Stimulated activated naive CD8-positive, alpha-beta T cell treated with anti-CD3 and anti-CD28 coated beads, Interleukin-15, amount 100 ng/mL, for 72 hours (primary cell): ENCODE data around the gene INTS1.

Experiments used
- ATAC-seq: fragments of 150-1000 bp; cut with Tn5 transposase; 2 replicates; pipeline ENCODE4 v1.10.0; 2021; ENCODE audit warnings: mild to moderate bottlenecking, moderate library complexity
- DNase-seq, 2 donors: peaks; one replicate each; pipeline ENCODE4 v3.0.0; 2021 to 2022
- H3K27ac Mint-ChIP-seq, 2 donors: one replicate each; pipeline ENCODE4 v1.8.0; 2022; ENCODE audit warnings: mild to moderate bottlenecking in 2 of 2, mixed read lengths in 2 of 2, moderate library complexity in 2 of 2
- H3K27me3 Mint-ChIP-seq: one replicate; pipeline ENCODE4 v1.8.0; 2022; ENCODE audit warnings: mixed read lengths
- H3K4me1 Mint-ChIP-seq: one replicate; pipeline ENCODE4 v1.8.0; 2022; ENCODE audit warnings: mild to moderate bottlenecking, mixed read lengths
- H3K4me3 Mint-ChIP-seq, 2 donors: one replicate each; pipeline ENCODE4 v1.8.0; 2022; ENCODE audit warnings: mild to moderate bottlenecking in 2 of 2, mixed read lengths in 2 of 2, moderate library complexity in 1 of 2
- H3K9me3 Mint-ChIP-seq, 2 donors: one replicate each; pipeline ENCODE4 v1.8.0; 2022; ENCODE audit warnings: mixed read lengths in 2 of 2

Gene INTS1

DNA sequence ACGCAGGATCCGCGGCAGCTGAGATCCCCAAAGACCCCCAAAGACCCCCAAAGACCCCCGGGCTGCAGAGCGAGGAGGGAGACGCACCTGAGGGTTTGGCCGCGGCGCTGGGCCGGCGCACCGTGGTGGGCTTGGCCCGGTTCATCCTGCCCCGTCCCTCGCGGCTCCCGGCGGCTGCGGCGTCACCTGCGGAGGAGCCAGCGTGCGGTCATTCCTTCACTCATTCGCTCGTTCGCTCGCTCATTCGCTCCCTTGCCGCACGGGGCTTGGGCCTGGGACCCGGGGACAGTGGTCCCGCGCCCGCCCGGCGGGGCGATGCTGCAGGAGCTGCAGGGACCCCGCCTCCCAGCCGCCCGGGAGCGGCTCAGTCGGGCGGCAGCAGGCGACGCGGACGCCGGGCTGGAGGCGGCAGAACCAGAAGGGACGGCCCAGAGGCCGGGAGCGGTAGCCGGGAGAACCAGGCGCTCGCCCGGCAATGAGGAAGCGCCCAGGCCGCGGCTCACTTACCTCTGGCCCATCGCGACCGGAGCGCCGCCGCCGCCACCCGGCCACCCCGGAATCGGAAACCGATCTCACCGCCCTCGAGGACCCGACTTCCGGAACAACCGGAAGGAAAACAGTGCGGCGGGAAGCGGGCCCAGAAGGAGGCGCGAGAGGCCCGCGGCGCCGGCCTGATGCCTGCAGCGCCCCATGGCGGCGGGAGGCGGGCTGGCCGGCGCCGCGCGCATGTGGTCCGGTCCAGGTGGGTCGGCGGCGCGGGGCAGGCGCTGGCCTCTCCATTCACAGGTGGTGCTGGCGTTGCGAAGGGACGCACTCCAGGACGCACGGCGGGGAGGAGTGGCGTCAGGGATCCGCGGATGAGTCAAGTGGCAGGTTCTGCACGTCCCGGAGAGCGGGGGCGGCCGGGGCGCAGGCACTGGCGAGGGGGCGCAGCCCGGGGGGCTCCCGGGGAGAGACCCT is at the start of gene INTS1:
TSS of gene INTS1 (minus strand) at position 574 of the 960 bp plus-strand sequence. CDS start at position 145, 429 bp downstream.
- ATAC-seq (peak; percentile 93), DNase-seq (peak; percentile 91 to 92)
- Mint-ChIP-seq H3K4me3 (peak within 1 kb of the TSS; percentile 94 to 96), H3K9me3 (no peaks in the 10 kb centered on the region), H3K4me1 (peaks cover 62% of the 10 kb centered on the region), H3K27me3 (no peaks in the 10 kb centered on the region), H3K27ac (peak within 1 kb of the TSS; percentile 93 to 96)

DNA sequence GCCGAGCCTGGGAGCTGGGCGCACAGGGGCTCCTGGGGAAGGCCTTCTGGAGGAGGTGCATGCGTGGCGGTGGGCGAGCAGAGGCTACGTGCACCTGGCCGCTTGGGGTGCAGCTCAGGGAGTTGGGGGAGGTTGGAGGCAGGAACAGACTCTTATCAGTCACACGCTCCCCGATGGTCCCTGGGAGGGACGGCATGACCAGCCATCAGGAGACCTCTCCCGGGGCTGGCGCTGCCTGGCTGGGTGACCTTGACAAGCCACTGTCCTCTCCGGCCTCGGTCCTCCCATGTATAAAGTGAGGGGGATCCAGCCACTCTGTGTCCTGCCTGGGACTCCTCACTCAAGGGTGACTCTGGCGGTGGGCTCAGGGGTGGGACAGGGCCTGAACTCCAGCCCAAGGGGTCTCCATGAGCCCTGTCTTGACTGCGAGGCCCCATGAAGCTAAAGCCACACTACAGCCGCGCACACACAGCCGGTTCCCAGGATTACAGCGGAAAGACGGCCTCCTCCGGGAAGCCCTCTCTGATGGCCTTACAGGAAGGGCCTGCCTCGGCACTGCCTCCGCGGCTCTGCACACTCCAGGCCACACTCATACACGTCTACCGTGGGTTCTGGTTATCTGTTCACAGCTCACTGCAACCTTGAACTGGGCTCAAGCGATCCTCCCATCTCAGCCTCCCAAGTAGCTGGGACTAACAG is 49.5 kb upstream of the INTS1 start:
- no peaks in the 10 kb centered on the region for H3K9me3 Mint-ChIP-seq
- H3K4me1 Mint-ChIP-seq = peaks cover 16% of the 10 kb centered on the region
- ATAC-seq (no peak), DNase-seq (no peak)
- H3K27me3 Mint-ChIP-seq = no peaks in the 10 kb centered on the region
- no peak overlapping the region for H3K27ac Mint-ChIP-seq
- H3K4me3 Mint-ChIP-seq = no peak overlapping the region

DNA sequence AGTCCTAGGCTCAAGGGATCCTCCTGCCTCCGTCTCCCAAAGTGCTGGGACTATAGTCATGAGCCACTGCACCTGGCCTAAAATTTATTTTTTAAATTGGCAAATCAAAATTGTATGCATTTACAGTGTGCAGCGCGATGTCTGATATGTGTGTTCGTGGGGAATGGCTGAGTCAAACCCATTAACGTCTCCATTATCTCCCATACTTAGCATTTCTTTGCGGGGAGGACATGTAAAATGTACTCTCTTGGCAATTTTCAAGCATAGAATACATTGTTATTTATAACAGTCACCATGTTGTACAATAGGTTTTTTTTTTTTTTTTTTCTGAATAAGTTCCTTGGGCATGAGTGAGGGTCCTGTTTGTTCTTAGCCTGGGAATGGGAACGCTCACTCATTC is 48.0 kb upstream of the INTS1 start:
- ATAC-seq (no peak), DNase-seq (no peak)
- H3K9me3 Mint-ChIP-seq = no peaks in the 10 kb centered on the region
- H3K27me3 Mint-ChIP-seq = no peaks in the 10 kb centered on the region
- no peak overlapping the region for H3K4me3 Mint-ChIP-seq
- no peak overlapping the region for H3K27ac Mint-ChIP-seq
- peaks cover 22% of the 10 kb centered on the region for H3K4me1 Mint-ChIP-seq

- ATAC-seq = peak; percentile 2
- H3K27me3 Mint-ChIP-seq = no peaks in the 10 kb centered on the region
- no peak overlapping the region for H3K27ac Mint-ChIP-seq
- H3K4me1 Mint-ChIP-seq = peaks cover 17% of the 10 kb centered on the region
- no peak for DNase-seq
- H3K9me3 Mint-ChIP-seq = no peaks in the 10 kb centered on the region
- H3K4me3 Mint-ChIP-seq = no peak overlapping the region
Observed at GRCh38 chr7:1550846-1551155, 46.6 kb upstream of the INTS1 start.

DNA sequence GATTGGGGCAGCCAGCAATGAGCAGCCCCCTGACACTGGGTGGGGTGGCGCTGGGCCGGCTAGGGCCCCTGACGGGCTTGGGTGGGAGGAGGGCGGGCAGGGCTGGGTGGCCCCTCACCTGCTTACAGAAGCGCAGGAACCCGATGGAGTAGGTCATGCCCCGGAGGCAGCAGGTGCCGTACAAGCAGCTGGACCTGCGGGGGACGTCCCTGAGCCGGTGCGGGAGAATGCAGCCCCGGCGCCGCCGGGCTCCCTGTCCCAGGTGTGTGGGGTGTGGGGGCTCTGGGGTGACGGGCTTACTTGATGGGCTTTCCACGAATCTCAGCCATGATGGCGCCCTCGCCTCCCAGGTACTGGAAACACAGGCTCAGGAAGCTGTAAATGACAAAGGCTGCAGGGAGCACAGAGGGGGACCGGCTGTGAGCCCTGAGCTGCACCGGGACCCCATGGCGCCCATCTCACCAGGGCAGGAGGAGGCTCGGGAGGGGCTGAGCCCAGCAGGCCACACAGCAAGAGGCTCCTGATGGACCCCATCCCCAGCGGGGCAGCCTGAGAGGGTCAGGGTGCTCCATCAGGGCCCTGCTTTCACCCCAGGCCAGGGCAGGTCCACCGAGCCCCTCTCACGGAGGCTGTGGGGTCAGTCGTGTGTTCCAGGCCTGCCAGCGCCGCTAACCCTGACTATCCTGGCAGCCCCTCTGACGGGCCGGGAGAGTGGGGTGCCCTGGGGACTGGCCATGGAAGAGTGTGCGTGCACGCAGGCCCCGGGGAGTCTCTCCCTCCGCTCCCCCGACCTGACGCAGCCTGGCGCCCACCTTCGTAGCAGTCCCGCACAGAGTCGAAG is 46.0 kb upstream of the INTS1 start:
- H3K27me3 Mint-ChIP-seq = no peaks in the 10 kb centered on the region
- DNase-seq (no peak), ATAC-seq (no peak)
- no peaks in the 10 kb centered on the region for H3K9me3 Mint-ChIP-seq
- no peak overlapping the region for H3K27ac Mint-ChIP-seq
- peaks cover 17% of the 10 kb centered on the region for H3K4me1 Mint-ChIP-seq
- no peak overlapping the region for H3K4me3 Mint-ChIP-seq

DNA sequence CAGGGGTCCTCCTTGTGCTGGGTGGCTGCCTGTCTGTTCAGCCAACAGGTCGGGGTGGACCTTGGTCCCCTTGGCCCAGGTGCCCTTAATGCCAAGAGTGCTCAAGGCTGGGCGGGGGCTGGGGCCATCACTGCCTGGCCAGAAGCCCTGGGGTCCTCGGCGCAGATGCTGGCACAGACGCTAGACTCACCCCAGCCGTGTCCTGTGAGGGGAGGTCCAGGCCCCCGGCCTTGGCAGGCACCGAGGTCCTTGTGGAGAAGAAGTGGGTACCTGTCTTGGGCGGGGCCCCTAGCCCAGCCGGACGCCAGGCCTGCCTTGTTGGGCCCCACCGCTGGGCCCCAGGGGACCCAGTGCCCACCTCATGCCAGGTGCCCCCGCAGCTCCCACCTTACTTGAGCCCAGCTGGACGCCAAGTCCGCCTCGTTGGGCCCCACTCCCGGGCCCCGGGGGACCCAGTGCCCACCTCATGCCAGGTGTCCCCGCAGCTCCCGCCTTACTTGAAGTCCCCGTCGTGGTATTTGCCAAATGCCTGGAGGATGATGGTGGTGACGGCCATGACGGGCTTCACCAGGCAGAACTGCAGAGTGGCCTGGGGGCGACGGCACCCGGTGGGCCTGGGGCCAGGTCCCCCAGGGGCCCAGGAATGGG is 45.3 kb upstream of the INTS1 start:
- no peak for ATAC-seq
- Mint-ChIP-seq H3K9me3 (no peaks in the 10 kb centered on the region), H3K4me1 (peaks cover 12% of the 10 kb centered on the region), H3K27me3 (no peaks in the 10 kb centered on the region), H3K4me3 (no peak overlapping the region), H3K27ac (no peak overlapping the region)
- no peak for DNase-seq

DNA sequence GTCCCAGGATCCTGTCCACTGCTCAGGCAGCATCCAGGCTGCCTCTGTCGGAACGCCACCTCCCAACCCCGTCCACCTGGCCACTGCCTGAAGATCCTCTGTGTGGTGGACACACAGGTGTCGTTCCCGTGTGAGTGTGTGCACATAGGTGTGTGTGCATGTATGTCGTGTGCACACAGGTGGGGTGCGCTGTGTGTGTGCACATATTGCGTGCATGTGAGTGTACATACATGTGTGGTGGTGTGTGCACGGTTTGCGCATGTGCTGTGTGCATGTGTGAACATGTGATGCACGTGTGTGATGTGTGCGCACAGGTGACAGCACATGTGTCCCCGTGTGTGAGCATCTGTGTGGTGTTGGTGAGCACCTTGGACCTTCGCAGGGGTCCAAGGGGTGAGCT is 44.8 kb upstream of the INTS1 start:
- Mint-ChIP-seq H3K4me3 (no peak overlapping the region), H3K27ac (peak overlapping the region in 1 of 2 donors; percentile 36), H3K9me3 (no peaks in the 10 kb centered on the region), H3K27me3 (no peaks in the 10 kb centered on the region), H3K4me1 (peaks cover 12% of the 10 kb centered on the region)
- DNase-seq = no peak
- no peak for ATAC-seq

- Mint-ChIP-seq H3K27ac (peak overlapping the region; percentile 78 to 92), H3K4me1 (peaks cover 12% of the 10 kb centered on the region), H3K27me3 (no peaks in the 10 kb centered on the region), H3K9me3 (no peaks in the 10 kb centered on the region), H3K4me3 (peak overlapping the region in 1 of 2 donors; percentile 27)
- ATAC-seq (peak; percentile 5), DNase-seq (no peak)
Observed at GRCh38 chr7:1548438-1548831, 44.2 kb upstream of the INTS1 start.

DNA sequence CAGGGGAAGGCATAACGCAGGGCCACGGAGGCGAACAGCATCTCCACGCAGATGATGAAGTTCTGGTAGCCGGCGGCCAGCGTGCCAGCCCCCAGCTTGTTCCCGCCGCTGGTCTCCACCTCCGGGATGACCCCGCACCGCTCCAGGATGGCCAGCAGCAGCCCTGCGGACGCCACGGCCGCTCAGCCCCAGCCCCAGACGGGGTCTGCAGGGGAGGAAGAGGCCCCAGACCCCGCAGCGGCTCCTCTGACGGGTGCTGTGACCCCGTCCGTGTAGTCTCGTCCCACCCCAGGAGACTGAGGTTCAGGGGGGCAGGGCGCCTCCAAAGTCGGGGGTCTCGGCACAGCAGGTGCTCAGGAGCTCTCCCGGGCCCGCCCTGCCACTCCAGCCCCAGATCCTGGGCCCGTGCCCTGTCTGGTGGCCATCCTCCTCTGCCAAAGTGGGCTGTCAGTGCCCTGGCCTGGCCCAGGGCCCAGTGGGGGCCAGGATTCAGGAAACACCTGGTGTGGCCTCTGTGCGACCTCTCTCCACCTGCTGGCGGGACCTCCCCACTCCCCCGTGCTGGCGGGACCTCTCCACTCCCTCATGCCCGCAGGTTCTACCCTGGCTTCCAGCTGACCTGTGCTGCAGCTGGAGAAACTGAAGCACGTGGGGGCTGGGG is 43.7 kb upstream of the INTS1 start:
- Mint-ChIP-seq H3K4me1 (peaks cover 12% of the 10 kb centered on the region), H3K9me3 (no peaks in the 10 kb centered on the region), H3K27me3 (no peaks in the 10 kb centered on the region), H3K27ac (peak overlapping the region; percentile 78 to 92), H3K4me3 (peak overlapping the region in 1 of 2 donors; percentile 27)
- ATAC-seq = no peak
- no peak for DNase-seq

GRCh38 chr7:1546909-1547776 is 43.0 kb upstream of the INTS1 start:
- no peaks in the 10 kb centered on the region for H3K9me3 Mint-ChIP-seq
- no peak overlapping the region for H3K4me3 Mint-ChIP-seq
- no peaks in the 10 kb centered on the region for H3K27me3 Mint-ChIP-seq
- peaks cover 12% of the 10 kb centered on the region for H3K4me1 Mint-ChIP-seq
- H3K27ac Mint-ChIP-seq = no peak overlapping the region
- no peak for DNase-seq
- no peak for ATAC-seq

GRCh38 chr7:1546274-1546908 is 42.2 kb upstream of the INTS1 start:
- DNase-seq = no peak
- H3K4me3 Mint-ChIP-seq = no peak overlapping the region
- ATAC-seq = no peak
- H3K27ac Mint-ChIP-seq = peak overlapping the region in 1 of 2 donors; percentile 92
- no peaks in the 10 kb centered on the region for H3K9me3 Mint-ChIP-seq
- peaks cover 12% of the 10 kb centered on the region for H3K4me1 Mint-ChIP-seq
- H3K27me3 Mint-ChIP-seq = no peaks in the 10 kb centered on the region

GRCh38 chr7:1545417-1546246 is 41.4 kb upstream of the INTS1 start:
- H3K4me3 Mint-ChIP-seq = no peak overlapping the region
- H3K4me1 Mint-ChIP-seq = peaks cover 12% of the 10 kb centered on the region
- ATAC-seq (peak; percentile 13), DNase-seq (no peak)
- no peak overlapping the region for H3K27ac Mint-ChIP-seq
- no peaks in the 10 kb centered on the region for H3K27me3 Mint-ChIP-seq
- H3K9me3 Mint-ChIP-seq = no peaks in the 10 kb centered on the region

DNA sequence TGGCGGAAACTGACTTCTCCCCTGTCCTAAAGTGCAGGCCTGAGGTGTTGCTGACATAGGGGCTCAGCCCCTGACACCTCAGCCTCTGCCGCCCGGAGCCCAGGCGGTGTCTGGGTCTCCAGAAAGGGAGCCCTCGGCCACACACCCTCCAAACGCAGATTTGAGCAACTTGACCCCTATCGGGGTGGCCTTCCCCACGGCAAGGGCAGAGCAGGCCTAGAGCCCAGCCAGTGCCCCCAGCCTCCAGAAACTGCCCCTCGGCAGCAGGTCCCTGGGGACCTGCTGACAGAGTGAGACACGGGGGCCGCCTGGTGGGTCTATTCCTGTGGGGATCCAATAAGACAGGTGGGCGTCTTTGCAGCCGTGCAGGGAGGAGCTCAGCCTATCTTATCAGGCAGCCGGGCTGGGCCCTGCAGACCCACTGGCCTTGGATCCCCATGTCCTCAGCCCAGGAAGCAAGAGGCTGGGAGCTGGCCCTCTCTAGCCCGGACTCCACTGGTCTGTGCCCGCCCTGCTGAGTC is 40.8 kb upstream of the INTS1 start:
- H3K27ac Mint-ChIP-seq = no peak overlapping the region

More for the DNA sequence above, 40.8 kb upstream of the INTS1 start:
- Mint-ChIP-seq H3K4me3 (no peak overlapping the region), H3K27me3 (no peaks in the 10 kb centered on the region), H3K9me3 (no peaks in the 10 kb centered on the region), H3K4me1 (peaks cover 12% of the 10 kb centered on the region)
- DNase-seq = no peak
- no peak for ATAC-seq
